DOHH2 (cell line): ENCODE data around the gene POLE4.

Source experiments
- H3F3A ChIP-seq: fragments of 200-600 bp; sonication (generic), shearing (Covaris generic); 2 replicates; pipeline ENCODE4 v1.6.0; 2016; ENCODE audit warnings: antibody characterized with exemption, mild to moderate bottlenecking; ENCODE audit not compliant: control insufficient read depth, insufficient read depth
- H3K27ac ChIP-seq: fragments of 200-600 bp; sonication (generic); 2 replicates; pipeline ENCODE4 v1.5.1; 2014; ENCODE audit warnings: low read depth, mild to moderate bottlenecking, low read length, moderate library complexity
- H3K27me3 ChIP-seq: fragments of 200-600 bp; sonication (generic); 2 replicates; pipeline ENCODE4 v1.6.1; 2014; ENCODE audit warnings: mild to moderate bottlenecking, low read length, mixed read lengths; ENCODE audit not compliant: control insufficient read depth
- H3K36me3 ChIP-seq: fragments of 200-600 bp; sonication (generic); 2 replicates; pipeline ENCODE4 v1.6.1; 2014; ENCODE audit warnings: mild to moderate bottlenecking, low read length, moderate library complexity, mixed read lengths; ENCODE audit not compliant: control insufficient read depth
- H3K4me1 ChIP-seq: fragments of 200-600 bp; sonication (generic); 2 replicates; pipeline ENCODE4 v1.6.1; 2014; ENCODE audit warnings: mild to moderate bottlenecking, low read length, mixed read lengths; ENCODE audit not compliant: control insufficient read depth
- H3K4me2 ChIP-seq: fragments of 200-600 bp; sonication (generic); 2 replicates; pipeline ENCODE4 v1.6.0; 2014; ENCODE audit warnings: mild to moderate bottlenecking, low read length, moderate library complexity
- H3K4me3 ChIP-seq: fragments of 200-600 bp; sonication (generic); 2 replicates; pipeline ENCODE4 v1.5.1; 2014; ENCODE audit warnings: mild to moderate bottlenecking, low read length, mixed read lengths
- H3K79me2 ChIP-seq: fragments of 200-600 bp; sonication (generic); 2 replicates; pipeline ENCODE4 v1.6.1; 2014; ENCODE audit warnings: mild to moderate bottlenecking, low read length, mixed read lengths; ENCODE audit not compliant: control insufficient read depth
- H3K9me2 ChIP-seq: fragments of 200-600 bp; sonication (generic); replicated peaks from 2 replicates; pipeline ENCODE4 v1.6.1; 2014; ENCODE audit warnings: mild to moderate bottlenecking, low read length, mixed read lengths; ENCODE audit not compliant: control insufficient read depth
- H3K9me3 ChIP-seq: fragments of 200-600 bp; sonication (generic); 2 replicates; pipeline ENCODE4 v1.6.1; 2014; ENCODE audit warnings: antibody characterized with exemption, low read length, mixed read lengths; ENCODE audit not compliant: control insufficient read depth, insufficient read depth
- H4K20me1 ChIP-seq: fragments of 200-600 bp; sonication (generic); 2 replicates; pipeline ENCODE4 v1.6.0; 2014; ENCODE audit warnings: low read depth, mild to moderate bottlenecking, antibody characterized with exemption, low read length, moderate library complexity; ENCODE audit not compliant: control insufficient read depth, insufficient read depth
- EZH2phosphoT487 ChIP-seq: fragments of 200-600 bp; sonication (generic); IDR thresholded peaks from 2 replicates; pipeline ENCODE4 v1.6.1; 2017; ENCODE audit warnings: borderline replicate concordance, mild to moderate bottlenecking, antibody characterized with exemption, low read length, moderate library complexity, mixed read lengths
- TF ChIP-seq, protein P1 (sequence below): fragments of 200-600 bp; sonication (generic); IDR thresholded peaks from one replicate; pipeline ENCODE4 v1.5.1; 2014; ENCODE audit warnings: antibody characterized with exemption, mild to moderate bottlenecking, low read depth, low read length; ENCODE audit not compliant: poor library complexity, severe bottlenecking

POLE4 gene

GRCh38 chr2:74911061-74911460, 47.4 kb upstream of the POLE4 start:
- no peaks in the 10 kb centered on the region for H4K20me1 ChIP-seq
- H3K4me1 ChIP-seq = no peaks in the 10 kb centered on the region
- H3K9me2 ChIP-seq = no peaks in the 10 kb centered on the region
- TF ChIP-seq, protein P1, sequence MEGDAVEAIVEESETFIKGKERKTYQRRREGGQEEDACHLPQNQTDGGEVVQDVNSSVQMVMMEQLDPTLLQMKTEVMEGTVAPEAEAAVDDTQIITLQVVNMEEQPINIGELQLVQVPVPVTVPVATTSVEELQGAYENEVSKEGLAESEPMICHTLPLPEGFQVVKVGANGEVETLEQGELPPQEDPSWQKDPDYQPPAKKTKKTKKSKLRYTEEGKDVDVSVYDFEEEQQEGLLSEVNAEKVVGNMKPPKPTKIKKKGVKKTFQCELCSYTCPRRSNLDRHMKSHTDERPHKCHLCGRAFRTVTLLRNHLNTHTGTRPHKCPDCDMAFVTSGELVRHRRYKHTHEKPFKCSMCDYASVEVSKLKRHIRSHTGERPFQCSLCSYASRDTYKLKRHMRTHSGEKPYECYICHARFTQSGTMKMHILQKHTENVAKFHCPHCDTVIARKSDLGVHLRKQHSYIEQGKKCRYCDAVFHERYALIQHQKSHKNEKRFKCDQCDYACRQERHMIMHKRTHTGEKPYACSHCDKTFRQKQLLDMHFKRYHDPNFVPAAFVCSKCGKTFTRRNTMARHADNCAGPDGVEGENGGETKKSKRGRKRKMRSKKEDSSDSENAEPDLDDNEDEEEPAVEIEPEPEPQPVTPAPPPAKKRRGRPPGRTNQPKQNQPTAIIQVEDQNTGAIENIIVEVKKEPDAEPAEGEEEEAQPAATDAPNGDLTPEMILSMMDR = no peak
- no peak for TF ChIP-seq EZH2phosphoT487
- no peak overlapping the region for H3K4me2 ChIP-seq
- H3K36me3 ChIP-seq = no peaks in the 10 kb centered on the region
- no peaks in the 10 kb centered on the region for H3F3A ChIP-seq
- no peaks in the 10 kb centered on the region for H3K79me2 ChIP-seq
- peaks cover 7% of the 10 kb centered on the region; the same call in 1 of the 2 replicates for H3K27me3 ChIP-seq
- H3K27ac ChIP-seq = no peak overlapping the region
- H3K4me3 ChIP-seq = no peak overlapping the region
- H3K9me3 ChIP-seq = no peaks in the 10 kb centered on the region

- peaks cover 7% of the 10 kb centered on the region; the same call in 1 of the 2 replicates for H3K27me3 ChIP-seq
- no peaks in the 10 kb centered on the region for H3K9me3 ChIP-seq
- TF ChIP-seq, protein P1 = no peak
- TF ChIP-seq EZH2phosphoT487 = no peak
- no peak overlapping the region for H3K4me2 ChIP-seq
- H3K36me3 ChIP-seq = no peaks in the 10 kb centered on the region
- no peaks in the 10 kb centered on the region for H3K79me2 ChIP-seq
- no peaks in the 10 kb centered on the region for H3F3A ChIP-seq
- no peaks in the 10 kb centered on the region for H3K4me1 ChIP-seq
- H3K27ac ChIP-seq = no peak overlapping the region
- H3K4me3 ChIP-seq = no peak overlapping the region
- no peaks in the 10 kb centered on the region for H3K9me2 ChIP-seq
- no peaks in the 10 kb centered on the region for H4K20me1 ChIP-seq
Observed at GRCh38 chr2:74915743-74916142, 42.7 kb upstream of the POLE4 start.

GRCh38 chr2:74916394-74916793, 42.0 kb upstream of the POLE4 start:
- H3K9me3 ChIP-seq = no peaks in the 10 kb centered on the region
- peaks cover 7% of the 10 kb centered on the region; the same call in 1 of the 2 replicates for H3K27me3 ChIP-seq
- H3K27ac ChIP-seq = no peak overlapping the region
- no peaks in the 10 kb centered on the region for H3K79me2 ChIP-seq
- no peaks in the 10 kb centered on the region for H3K9me2 ChIP-seq
- H3K4me1 ChIP-seq = no peaks in the 10 kb centered on the region
- no peaks in the 10 kb centered on the region for H3K36me3 ChIP-seq
- no peak overlapping the region for H3K4me2 ChIP-seq
- TF ChIP-seq, protein P1 = no peak
- TF ChIP-seq EZH2phosphoT487 = no peak
- no peaks in the 10 kb centered on the region for H4K20me1 ChIP-seq
- no peak overlapping the region for H3K4me3 ChIP-seq
- no peaks in the 10 kb centered on the region for H3F3A ChIP-seq
